SJSA1 (cell line): ENCODE data around the gene TC2N. TPM values are rescaled to one million over a fixed set of nuclear protein-coding genes. Genes with fewer than 3 reads are reported as not detected.
A peak's percentile ranks its signal among the peaks of the same experiment; 100 is the strongest.

Source experiments
- DNase-seq, 2 experiments: peaks; one replicate each; pipeline ENCODE4 v3.0.0-alpha.2; 2015 to 2020; ENCODE audit warnings: low spot score in 2 of 2, low read depth in 1 of 2
- H3K27ac ChIP-seq: fragments of 250-450 bp; sonication (Bioruptor Pico); 2 replicates; pipeline ENCODE4 v1.5.1; 2020; ENCODE audit warnings: mild to moderate bottlenecking, moderate library complexity
- H3K27me3 ChIP-seq: fragments of 250-450 bp; sonication (Bioruptor Pico); replicated peaks from 2 replicates; pipeline ENCODE4 v1.5.1; 2020; ENCODE audit warnings: mild to moderate bottlenecking, moderate library complexity
- H3K36me3 ChIP-seq: fragments of 250-450 bp; sonication (Bioruptor Pico); 2 replicates; pipeline ENCODE4 v1.5.1; 2020; ENCODE audit warnings: mild to moderate bottlenecking
- H3K4me1 ChIP-seq: fragments of 250-450 bp; sonication (Bioruptor Pico); replicated peaks from 2 replicates; pipeline ENCODE4 v1.6.1; 2021; ENCODE audit warnings: mild to moderate bottlenecking
- H3K4me3 ChIP-seq: fragments of 250-450 bp; sonication (Bioruptor Pico); 2 replicates; pipeline ENCODE4 v1.5.1; 2020; ENCODE audit warnings: mild to moderate bottlenecking
- H3K9me3 ChIP-seq: fragments of 250-450 bp; sonication (Bioruptor Pico); replicated peaks from 2 replicates; pipeline ENCODE4 v1.5.1; 2020; ENCODE audit warnings: mild to moderate bottlenecking
- total RNA-seq: library from RNA; depleted of rRNA; stranded (reverse); fragments of >200 nt; shearing (Covaris generic); gene quantifications from 2 replicates; pipeline ENCODE4 v1.2.3, GENCODE V29; 2014

TC2N gene
- total RNA-seq, 1 experiment from 2014 or later, result 0.05 TPM

- Histone ChIP-seq H3K27ac (no peak overlapping the region), H3K4me3 (no peak overlapping the region), H3K36me3 (no peaks in the 10 kb centered on the region), H3K9me3 (no peaks in the 10 kb centered on the region), H3K4me1 (no peaks in the 10 kb centered on the region), H3K27me3 (no peaks in the 10 kb centered on the region)
- DNase-seq, result peak in 1 of 2 experiments; percentile 4
Measured at GRCh38 chr14:91897106-91897701, 29.9 kb upstream of the TC2N start.

DNA sequence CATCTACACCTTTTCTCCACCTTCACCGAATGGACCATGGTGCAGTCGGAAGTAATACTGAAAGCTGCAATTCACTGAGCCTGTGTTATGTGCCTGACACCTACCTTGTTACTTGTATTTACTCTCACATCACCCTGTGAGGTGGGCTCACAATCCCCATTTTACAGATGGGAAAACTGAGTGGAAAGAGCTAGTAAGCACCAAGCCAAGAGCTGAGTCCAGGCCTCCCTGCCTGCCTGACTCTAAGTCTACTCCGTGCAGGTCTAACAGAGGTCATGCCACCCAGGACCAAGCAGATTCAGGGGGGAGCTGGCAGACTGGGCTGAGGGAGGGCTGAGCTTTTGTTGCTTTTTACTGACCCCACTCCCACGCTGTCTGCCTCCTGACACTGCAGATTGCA is 29.1 kb upstream of the TC2N start:
- Histone ChIP-seq H3K27ac (no peak overlapping the region), H3K36me3 (no peaks in the 10 kb centered on the region), H3K4me1 (no peaks in the 10 kb centered on the region), H3K27me3 (no peaks in the 10 kb centered on the region), H3K9me3 (no peaks in the 10 kb centered on the region), H3K4me3 (no peak overlapping the region)
- no peak for DNase-seq

DNA sequence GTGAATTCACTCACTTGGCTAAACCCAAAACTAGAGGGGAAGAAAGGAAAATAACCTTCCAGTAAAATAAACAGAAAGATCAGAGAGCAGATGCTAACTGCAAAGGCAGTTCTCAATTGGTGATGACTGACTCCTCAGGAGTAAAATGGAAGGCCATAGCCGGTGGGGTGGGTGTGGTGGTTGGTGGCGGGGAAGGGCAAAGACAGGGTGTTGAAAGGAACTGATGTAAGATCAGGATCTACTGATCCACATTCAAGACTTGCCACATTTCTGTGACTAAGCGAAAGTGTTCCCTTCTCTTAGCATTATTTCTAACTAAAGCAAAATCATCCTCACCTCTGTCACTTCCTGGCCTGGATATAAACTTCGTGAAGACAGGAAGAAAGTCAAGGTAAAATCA is 26.3 kb upstream of the TC2N start:
- H3K27ac ChIP-seq, result no peak overlapping the region
- H3K4me3 ChIP-seq, result no peak overlapping the region
- no peaks in the 10 kb centered on the region for H3K4me1 ChIP-seq
- DNase-seq, result no peak
- no peaks in the 10 kb centered on the region for H3K36me3 ChIP-seq
- no peaks in the 10 kb centered on the region for H3K27me3 ChIP-seq
- no peaks in the 10 kb centered on the region for H3K9me3 ChIP-seq

DNA sequence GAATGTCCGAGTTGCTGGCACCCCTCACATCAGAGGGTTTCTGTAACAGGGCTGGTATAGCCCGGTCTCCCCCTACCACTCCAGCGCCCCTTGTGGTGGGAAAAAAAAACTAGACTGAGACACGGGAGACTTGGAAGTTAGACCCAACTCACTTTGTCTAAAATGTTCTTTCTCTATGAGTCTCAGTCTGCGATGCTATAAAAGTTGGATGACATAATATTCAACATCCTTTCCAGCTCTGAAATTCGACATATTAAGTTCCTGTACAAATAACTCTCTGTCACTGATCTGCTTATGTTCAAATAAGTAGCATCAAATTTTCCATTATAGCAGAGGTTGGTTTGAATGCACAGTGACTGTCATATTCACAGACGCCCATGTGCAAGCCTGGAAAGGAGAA is 25.7 kb upstream of the TC2N start:
- Histone ChIP-seq H3K27me3 (no peaks in the 10 kb centered on the region), H3K4me1 (no peaks in the 10 kb centered on the region), H3K4me3 (no peak overlapping the region), H3K9me3 (no peaks in the 10 kb centered on the region), H3K27ac (no peak overlapping the region), H3K36me3 (no peaks in the 10 kb centered on the region)
- no peak for DNase-seq

- Histone ChIP-seq H3K27me3 (no peaks in the 10 kb centered on the region), H3K9me3 (no peaks in the 10 kb centered on the region), H3K4me3 (no peak overlapping the region), H3K4me1 (no peaks in the 10 kb centered on the region), H3K27ac (no peak overlapping the region), H3K36me3 (no peaks in the 10 kb centered on the region)
- DNase-seq, result no peak
Measured at GRCh38 chr14:91891721-91892220, 24.4 kb upstream of the TC2N start.

DNA sequence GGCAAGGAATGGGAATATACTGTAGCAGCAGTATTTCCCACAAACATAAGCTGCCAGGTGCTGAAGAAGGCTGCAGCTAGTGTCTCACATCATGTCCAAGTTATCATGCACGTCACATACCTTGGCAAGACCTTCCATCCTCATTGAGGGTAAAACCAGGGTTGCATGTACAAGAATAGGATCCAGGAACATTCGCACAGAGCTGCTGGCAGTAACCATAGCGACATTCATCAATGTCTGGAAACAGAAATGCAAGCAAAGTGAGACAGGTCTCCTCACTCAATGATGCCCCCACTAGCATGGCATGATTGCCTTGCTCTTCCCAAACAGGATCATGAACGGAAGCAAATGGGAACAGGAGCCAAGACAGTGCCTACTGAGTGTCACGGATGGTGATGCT is 23.8 kb upstream of the TC2N start:
- H3K9me3 ChIP-seq, result no peaks in the 10 kb centered on the region
- H3K27me3 ChIP-seq, result no peaks in the 10 kb centered on the region
- no peaks in the 10 kb centered on the region for H3K4me1 ChIP-seq
- DNase-seq, result no peak
- no peak overlapping the region for H3K4me3 ChIP-seq
- H3K27ac ChIP-seq, result no peak overlapping the region
- no peaks in the 10 kb centered on the region for H3K36me3 ChIP-seq

DNA sequence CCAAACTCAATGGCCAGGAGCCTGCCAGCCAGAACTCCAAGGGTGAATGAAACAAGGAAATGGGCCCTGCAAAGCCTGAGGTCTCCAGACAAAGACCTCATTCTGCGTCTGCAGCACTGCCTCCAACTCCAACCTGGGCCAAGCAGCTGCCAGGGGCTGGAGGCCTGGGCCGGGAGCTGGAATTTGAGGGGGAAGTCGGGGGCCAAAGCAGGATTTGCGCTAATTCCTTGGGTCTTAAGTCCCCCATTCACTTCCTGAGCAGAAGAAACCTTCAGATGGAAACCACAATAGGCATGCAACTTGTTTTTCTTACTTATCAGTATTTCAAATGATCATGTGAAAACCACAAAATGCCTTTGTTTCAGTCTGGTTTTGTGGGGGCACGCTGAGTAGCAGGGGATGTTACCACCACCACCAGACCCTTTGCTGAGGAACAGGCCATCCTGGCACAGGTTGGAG is 23.0 kb upstream of the TC2N start:
- Histone ChIP-seq H3K27ac (no peak overlapping the region), H3K27me3 (no peaks in the 10 kb centered on the region), H3K4me1 (no peaks in the 10 kb centered on the region), H3K9me3 (no peaks in the 10 kb centered on the region), H3K4me3 (no peak overlapping the region), H3K36me3 (no peaks in the 10 kb centered on the region)
- no peak for DNase-seq

- no peaks in the 10 kb centered on the region for H3K27me3 ChIP-seq
Measured at GRCh38 chr14:91889477-91890211, 22.3 kb upstream of the TC2N start.

DNA sequence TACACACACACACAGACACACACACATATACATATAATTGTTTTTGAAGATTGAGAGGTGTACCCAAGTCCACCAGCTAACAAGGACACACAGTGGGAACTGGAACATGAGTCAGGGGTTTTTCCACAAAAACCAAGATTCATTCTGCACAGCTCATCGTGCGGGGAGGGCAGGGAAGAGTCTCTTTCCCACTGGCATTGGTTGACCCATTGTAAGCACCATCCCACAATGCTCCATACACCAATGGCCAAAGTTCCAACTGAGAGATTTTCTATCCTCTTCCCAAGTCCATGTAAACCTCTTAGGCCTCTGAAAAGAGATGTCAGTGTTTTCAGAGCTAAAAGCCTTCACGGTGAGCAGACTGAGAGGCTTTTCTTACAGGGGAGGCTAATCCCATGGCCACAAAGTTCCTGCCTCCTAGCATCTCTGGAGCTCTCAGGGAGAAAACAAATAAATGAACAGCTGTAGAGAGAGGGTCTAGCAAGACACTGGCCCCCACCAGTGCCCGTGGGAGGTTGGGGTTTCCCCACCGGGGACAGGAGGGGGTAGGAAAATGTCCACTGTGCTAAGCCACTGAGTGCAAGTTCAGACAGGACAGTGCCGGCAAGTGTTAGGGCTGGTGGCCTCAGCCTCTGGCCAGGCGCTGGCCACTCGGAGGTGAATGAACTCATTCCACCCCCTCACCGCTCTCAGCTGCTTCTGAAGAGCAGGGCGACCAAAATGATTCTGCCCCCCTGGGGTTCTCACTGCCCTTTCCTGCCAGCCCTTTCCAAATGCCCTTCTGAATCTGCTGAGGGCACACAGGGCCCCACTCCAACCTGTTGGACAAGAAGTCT is 21.5 kb upstream of the TC2N start:
- no peaks in the 10 kb centered on the region for H3K9me3 ChIP-seq
- DNase-seq, result no peak
- no peaks in the 10 kb centered on the region for H3K36me3 ChIP-seq
- H3K4me3 ChIP-seq, result no peak overlapping the region
- H3K27me3 ChIP-seq, result no peaks in the 10 kb centered on the region
- H3K4me1 ChIP-seq, result no peaks in the 10 kb centered on the region
- no peak overlapping the region for H3K27ac ChIP-seq

More at GRCh38 chr14:91889477-91890211, 22.3 kb upstream of the TC2N start:
- no peak for DNase-seq
- Histone ChIP-seq H3K9me3 (no peaks in the 10 kb centered on the region), H3K4me3 (no peak overlapping the region), H3K4me1 (no peaks in the 10 kb centered on the region), H3K36me3 (no peaks in the 10 kb centered on the region), H3K27ac (no peak overlapping the region)

- H3K9me3 ChIP-seq, result no peaks in the 10 kb centered on the region
- no peak overlapping the region for H3K27ac ChIP-seq
- H3K36me3 ChIP-seq, result no peaks in the 10 kb centered on the region
- no peak for DNase-seq
- no peaks in the 10 kb centered on the region for H3K27me3 ChIP-seq
- H3K4me1 ChIP-seq, result no peaks in the 10 kb centered on the region
- H3K4me3 ChIP-seq, result no peak overlapping the region
Measured at GRCh38 chr14:91886961-91887360, 19.6 kb upstream of the TC2N start.

GRCh38 chr14:91885839-91886238 is 18.5 kb upstream of the TC2N start:
- H3K9me3 ChIP-seq, result no peaks in the 10 kb centered on the region
- no peak overlapping the region for H3K27ac ChIP-seq
- no peaks in the 10 kb centered on the region for H3K27me3 ChIP-seq
- H3K4me3 ChIP-seq, result no peak overlapping the region
- no peaks in the 10 kb centered on the region for H3K36me3 ChIP-seq
- H3K4me1 ChIP-seq, result no peaks in the 10 kb centered on the region
- no peak for DNase-seq

GRCh38 chr14:91885113-91885712 is 17.9 kb upstream of the TC2N start:
- Histone ChIP-seq H3K27me3 (no peaks in the 10 kb centered on the region), H3K36me3 (no peaks in the 10 kb centered on the region), H3K4me3 (no peak overlapping the region), H3K9me3 (no peaks in the 10 kb centered on the region), H3K4me1 (no peaks in the 10 kb centered on the region), H3K27ac (no peak overlapping the region)
- no peak for DNase-seq

- Histone ChIP-seq H3K27ac (no peak overlapping the region), H3K9me3 (no peaks in the 10 kb centered on the region), H3K4me1 (no peaks in the 10 kb centered on the region), H3K36me3 (no peaks in the 10 kb centered on the region), H3K27me3 (no peaks in the 10 kb centered on the region), H3K4me3 (no peak overlapping the region)
- DNase-seq, result no peak
Measured at GRCh38 chr14:91884664-91885063, 17.3 kb upstream of the TC2N start.
